ENCODE results near the gene HS2ST1.
"Not testable (repeated sequence)": the region's sequence is repeated elsewhere in the genome, so short reads cannot be mapped to it uniquely, and the experiment has no call there.

HS2ST1 gene

GRCh38 chr1:86975993-86976550 lies 61.6 kb downstream of the HS2ST1 start:
- no peak for DNase-seq

- DNase-seq, result no peak
Observed at GRCh38 chr1:86976664-86977063, 62.2 kb downstream of the HS2ST1 start.

- DNase-seq, result no peak
Observed at GRCh38 chr1:86981482-86982213, 67.2 kb downstream of the HS2ST1 start.

GRCh38 chr1:86983677-86984076 lies 69.2 kb downstream of the HS2ST1 start:
- DNase-seq, result not testable (repeated sequence)

GRCh38 chr1:86987446-86987845 lies 73.0 kb downstream of the HS2ST1 start:
- DNase-seq, result no peak

- DNase-seq, result no peak
Observed at GRCh38 chr1:86988835-86989234, 74.4 kb downstream of the HS2ST1 start.

GRCh38 chr1:86989690-86990089 lies 75.3 kb downstream of the HS2ST1 start:
- not testable (repeated sequence) for DNase-seq

- DNase-seq, result no peak
Observed at GRCh38 chr1:86990826-86991225, 76.4 kb downstream of the HS2ST1 start.

- DNase-seq, result no peak
Observed at GRCh38 chr1:86991549-86992186, 77.2 kb downstream of the HS2ST1 start.

- DNase-seq, result no peak
Observed at GRCh38 chr1:86992861-86993260, 78.4 kb downstream of the HS2ST1 start.

- no peak for DNase-seq
Observed at GRCh38 chr1:86993269-86993985, 79.0 kb downstream of the HS2ST1 start.

- DNase-seq, result no peak
Observed at GRCh38 chr1:86994061-86994460, 79.6 kb downstream of the HS2ST1 start.

- DNase-seq, result no peak
Observed at GRCh38 chr1:86997538-86997937, 83.1 kb downstream of the HS2ST1 start.

GRCh38 chr1:86998280-86998679 lies 83.8 kb downstream of the HS2ST1 start:
- DNase-seq, result no peak

GRCh38 chr1:86998727-86999126 lies 84.3 kb downstream of the HS2ST1 start:
- DNase-seq, result no peak

GRCh38 chr1:87000460-87000859 lies 86.0 kb downstream of the HS2ST1 start:
- no peak for DNase-seq

- no peak for DNase-seq
Observed at GRCh38 chr1:87004857-87005256, 90.4 kb downstream of the HS2ST1 start.

- DNase-seq, result no peak
Observed at GRCh38 chr1:87007323-87007722, 92.9 kb downstream of the HS2ST1 start.

- DNase-seq, result not testable (repeated sequence)
Observed at GRCh38 chr1:87013385-87013784, 99.0 kb downstream of the HS2ST1 start.

- no peak for DNase-seq
Observed at GRCh38 chr1:87017998-87018672, 103.7 kb downstream of the HS2ST1 start.

- DNase-seq, result no peak
Observed at GRCh38 chr1:87023326-87023725, 108.9 kb downstream of the HS2ST1 start.

- peak in 1 of 2 donors; percentile 4 for DNase-seq
Observed at GRCh38 chr1:87024936-87025540, 110.6 kb downstream of the HS2ST1 start.

- DNase-seq, result not testable (repeated sequence)
Observed at GRCh38 chr1:87027561-87027960, 113.1 kb downstream of the HS2ST1 start.
